ENCODE measurements around the gene C4A.
"Not testable (repeated sequence)": the region's sequence is repeated elsewhere in the genome, so short reads cannot be mapped to it uniquely, and the experiment has no call there.

The C4A gene

DNA sequence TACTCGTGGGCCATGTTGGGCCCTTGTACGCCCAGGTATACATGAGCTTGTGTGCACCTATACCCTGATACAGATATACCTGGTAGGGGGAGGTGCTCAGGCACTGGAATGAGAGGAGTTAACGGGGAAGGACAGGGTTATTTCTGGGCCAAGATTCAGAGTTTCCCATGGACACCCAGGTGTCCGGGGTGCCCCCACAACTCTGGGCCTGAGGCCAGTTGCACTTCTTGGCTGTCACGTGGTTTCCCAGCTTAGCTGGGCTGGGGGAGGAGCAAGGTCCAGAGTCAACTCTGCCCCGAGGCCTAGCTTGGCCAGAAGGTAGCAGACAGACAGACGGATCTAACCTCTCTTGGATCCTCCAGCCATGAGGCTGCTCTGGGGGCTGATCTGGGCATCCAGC, at the start of gene C4A:
TSS of gene C4A (plus strand) at position 314 of the 400 bp plus-strand sequence. CDS start at position 365, 51 bp downstream.
- H3K9me3 Mint-ChIP-seq; H3K4me3 Mint-ChIP-seq; H3K36me3 Mint-ChIP-seq; H3K27ac Mint-ChIP-seq; H3K4me1 Mint-ChIP-seq; ATAC-seq; DNase-seq (ENCODE audit: low spot score in 2 of 2): not testable (repeated sequence)

DNA sequence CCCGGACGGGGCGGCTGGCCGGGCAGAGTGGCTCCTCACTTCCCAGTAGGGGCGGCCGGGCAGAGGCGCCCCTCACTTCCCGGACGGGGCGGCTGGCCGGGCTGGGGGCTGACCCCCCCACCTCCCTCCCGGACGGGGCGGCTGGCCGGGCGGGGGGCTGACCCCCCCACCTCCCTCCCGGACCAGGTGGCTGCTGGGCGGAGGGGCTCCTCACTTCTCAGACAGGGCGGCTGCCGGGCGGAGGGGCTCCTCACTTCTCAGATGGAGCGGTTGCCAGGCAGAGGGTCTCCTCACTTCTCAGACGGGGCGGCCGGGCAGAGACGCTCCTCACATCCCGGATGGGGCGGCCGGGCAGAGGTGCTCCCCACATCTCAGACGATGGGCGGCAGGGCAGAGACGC, 49.7 kb upstream of the C4A start:
- H3K36me3 Mint-ChIP-seq; DNase-seq (ENCODE audit: low spot score in 2 of 2); H3K9me3 Mint-ChIP-seq; H3K27ac Mint-ChIP-seq; H3K4me1 Mint-ChIP-seq; ATAC-seq; H3K4me3 Mint-ChIP-seq: not testable (repeated sequence)

DNA sequence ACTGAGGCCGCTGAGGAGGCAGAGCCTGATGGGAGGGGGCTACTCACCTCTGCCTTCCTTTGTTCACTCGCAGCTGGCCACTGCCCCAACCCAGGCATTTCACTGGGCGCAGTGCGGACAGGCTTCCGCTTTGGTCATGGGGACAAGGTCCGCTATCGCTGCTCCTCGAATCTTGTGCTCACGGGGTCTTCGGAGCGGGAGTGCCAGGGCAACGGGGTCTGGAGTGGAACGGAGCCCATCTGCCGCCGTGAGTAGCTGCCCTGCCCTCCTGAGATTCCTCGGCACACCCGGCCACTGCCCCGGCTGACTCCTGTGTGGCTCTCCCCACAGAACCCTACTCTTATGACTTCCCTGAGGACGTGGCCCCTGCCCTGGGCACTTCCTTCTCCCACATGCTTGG, 48.3 kb upstream of the C4A start:
- Mint-ChIP-seq H3K27ac (no peak overlapping the region), H3K36me3 (no peaks in the 10 kb centered on the region), H3K4me1 (no peaks in the 10 kb centered on the region), H3K4me3 (no peak overlapping the region), H3K9me3 (no peaks in the 10 kb centered on the region)
- no peak for ATAC-seq
- DNase-seq (ENCODE audit: low spot score in 2 of 2): no peak

DNA sequence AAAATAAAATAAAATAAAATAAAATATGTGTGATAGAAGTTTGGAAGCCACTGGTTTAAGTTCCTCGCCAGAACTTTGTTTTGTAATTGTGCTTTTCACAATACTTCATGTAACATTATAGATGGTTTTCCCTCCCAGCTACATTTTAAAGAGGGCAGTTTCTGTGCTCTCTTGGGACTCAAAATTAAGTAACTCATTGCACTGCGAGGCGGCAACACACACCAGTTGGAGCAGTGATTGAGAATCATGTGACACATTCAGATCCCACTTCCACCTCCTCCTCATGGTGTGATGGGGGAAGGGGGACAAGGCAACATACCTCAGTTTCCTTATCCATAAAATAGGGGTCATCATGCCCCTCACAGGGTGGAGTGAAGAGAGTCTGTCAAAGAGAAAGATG, 46.8 kb upstream of the C4A start:
- no peak for ATAC-seq

DNA sequence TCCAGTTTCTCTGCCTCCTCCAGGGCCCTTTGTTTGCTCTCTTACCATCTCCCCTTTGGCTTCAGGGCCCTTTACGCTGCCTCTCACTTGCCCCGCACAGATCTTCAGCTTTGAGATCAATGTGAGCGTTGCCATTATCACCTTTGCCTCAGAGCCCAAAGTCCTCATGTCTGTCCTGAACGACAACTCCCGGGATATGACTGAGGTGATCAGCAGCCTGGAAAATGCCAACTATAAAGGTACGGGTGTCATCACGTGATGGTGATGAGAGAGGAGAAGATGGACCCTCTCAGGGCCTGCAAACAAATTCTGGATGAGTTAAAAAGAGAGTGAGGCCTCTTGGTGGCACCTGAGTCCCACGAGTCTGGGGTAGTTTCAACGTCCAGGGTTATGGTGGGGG, 46.0 kb upstream of the C4A start:
- H3K4me1 Mint-ChIP-seq: no peaks in the 10 kb centered on the region
- no peaks in the 10 kb centered on the region for H3K9me3 Mint-ChIP-seq
- DNase-seq (ENCODE audit: low spot score in 2 of 2) (no peak), ATAC-seq (no peak)
- H3K27ac Mint-ChIP-seq: no peak overlapping the region
- no peak overlapping the region for H3K4me3 Mint-ChIP-seq
- no peaks in the 10 kb centered on the region for H3K36me3 Mint-ChIP-seq

More for the DNA sequence above, 46.8 kb upstream of the C4A start:
- Mint-ChIP-seq H3K27ac (no peak overlapping the region), H3K36me3 (no peaks in the 10 kb centered on the region), H3K9me3 (no peaks in the 10 kb centered on the region), H3K4me3 (no peak overlapping the region), H3K4me1 (no peaks in the 10 kb centered on the region)
- no peak for DNase-seq (ENCODE audit: low spot score in 2 of 2)

DNA sequence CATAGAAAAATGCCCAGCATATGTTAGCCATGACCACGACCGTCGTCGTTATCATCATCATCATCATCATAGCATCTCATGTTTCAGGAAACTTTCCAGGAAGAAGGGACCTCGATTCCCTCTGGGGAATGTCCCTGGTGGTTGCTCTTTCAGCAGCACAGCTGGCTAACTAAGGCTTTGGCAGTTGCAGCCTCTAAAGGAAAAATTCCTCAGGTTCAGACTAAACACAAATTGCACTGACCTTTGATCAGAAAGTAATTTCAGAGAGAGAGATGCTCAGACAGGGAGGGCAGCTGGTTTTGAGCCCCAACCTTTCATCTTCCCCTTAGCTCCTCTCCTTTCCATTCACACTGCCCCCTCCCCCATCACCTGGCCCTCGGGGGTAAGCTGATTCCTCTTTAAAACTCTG, 41.6 kb upstream of the C4A start:
- no peak for ATAC-seq
- Mint-ChIP-seq H3K4me1 (peaks cover under 1% of the 10 kb centered on the region), H3K9me3 (no peaks in the 10 kb centered on the region), H3K4me3 (no peak overlapping the region), H3K36me3 (no peaks in the 10 kb centered on the region), H3K27ac (no peak overlapping the region)
- no peak for DNase-seq (ENCODE audit: low spot score in 2 of 2)

DNA sequence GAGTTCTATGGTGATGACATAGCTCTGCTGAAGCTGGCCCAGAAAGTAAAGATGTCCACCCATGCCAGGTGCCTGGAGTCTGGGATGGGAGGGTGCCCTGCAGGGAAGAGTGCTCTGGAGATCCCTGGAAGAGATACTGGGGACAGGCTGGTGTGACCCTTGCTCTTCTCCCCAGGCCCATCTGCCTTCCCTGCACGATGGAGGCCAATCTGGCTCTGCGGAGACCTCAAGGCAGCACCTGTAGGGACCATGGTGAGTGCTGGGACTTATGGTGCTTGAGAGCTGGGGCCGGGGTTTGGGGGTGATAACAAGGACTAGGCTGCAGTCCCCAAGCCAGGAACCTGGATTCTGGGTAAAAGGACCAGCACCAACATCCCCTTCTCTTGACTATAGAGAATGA, 38.1 kb upstream of the C4A start:
- ATAC-seq: no peak
- no peak for DNase-seq (ENCODE audit: low spot score in 2 of 2)
- Mint-ChIP-seq H3K9me3 (no peaks in the 10 kb centered on the region), H3K4me1 (peaks cover 10% of the 10 kb centered on the region), H3K36me3 (no peaks in the 10 kb centered on the region), H3K27ac (no peak overlapping the region), H3K4me3 (no peak overlapping the region)

DNA sequence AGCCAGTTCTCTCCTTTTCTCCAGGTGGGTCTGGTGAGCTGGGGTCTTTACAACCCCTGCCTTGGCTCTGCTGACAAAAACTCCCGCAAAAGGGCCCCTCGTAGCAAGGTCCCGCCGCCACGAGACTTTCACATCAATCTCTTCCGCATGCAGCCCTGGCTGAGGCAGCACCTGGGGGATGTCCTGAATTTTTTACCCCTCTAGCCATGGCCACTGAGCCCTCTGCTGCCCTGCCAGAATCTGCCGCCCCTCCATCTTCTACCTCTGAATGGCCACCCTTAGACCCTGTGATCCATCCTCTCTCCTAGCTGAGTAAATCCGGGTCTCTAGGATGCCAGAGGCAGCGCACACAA, 36.7 kb upstream of the C4A start:
- ATAC-seq (no peak), DNase-seq (ENCODE audit: low spot score in 2 of 2) (no peak)
- no peak overlapping the region for H3K4me3 Mint-ChIP-seq
- H3K9me3 Mint-ChIP-seq: no peaks in the 10 kb centered on the region
- H3K36me3 Mint-ChIP-seq: no peaks in the 10 kb centered on the region
- peaks cover 10% of the 10 kb centered on the region for H3K4me1 Mint-ChIP-seq
- H3K27ac Mint-ChIP-seq: no peak overlapping the region

DNA sequence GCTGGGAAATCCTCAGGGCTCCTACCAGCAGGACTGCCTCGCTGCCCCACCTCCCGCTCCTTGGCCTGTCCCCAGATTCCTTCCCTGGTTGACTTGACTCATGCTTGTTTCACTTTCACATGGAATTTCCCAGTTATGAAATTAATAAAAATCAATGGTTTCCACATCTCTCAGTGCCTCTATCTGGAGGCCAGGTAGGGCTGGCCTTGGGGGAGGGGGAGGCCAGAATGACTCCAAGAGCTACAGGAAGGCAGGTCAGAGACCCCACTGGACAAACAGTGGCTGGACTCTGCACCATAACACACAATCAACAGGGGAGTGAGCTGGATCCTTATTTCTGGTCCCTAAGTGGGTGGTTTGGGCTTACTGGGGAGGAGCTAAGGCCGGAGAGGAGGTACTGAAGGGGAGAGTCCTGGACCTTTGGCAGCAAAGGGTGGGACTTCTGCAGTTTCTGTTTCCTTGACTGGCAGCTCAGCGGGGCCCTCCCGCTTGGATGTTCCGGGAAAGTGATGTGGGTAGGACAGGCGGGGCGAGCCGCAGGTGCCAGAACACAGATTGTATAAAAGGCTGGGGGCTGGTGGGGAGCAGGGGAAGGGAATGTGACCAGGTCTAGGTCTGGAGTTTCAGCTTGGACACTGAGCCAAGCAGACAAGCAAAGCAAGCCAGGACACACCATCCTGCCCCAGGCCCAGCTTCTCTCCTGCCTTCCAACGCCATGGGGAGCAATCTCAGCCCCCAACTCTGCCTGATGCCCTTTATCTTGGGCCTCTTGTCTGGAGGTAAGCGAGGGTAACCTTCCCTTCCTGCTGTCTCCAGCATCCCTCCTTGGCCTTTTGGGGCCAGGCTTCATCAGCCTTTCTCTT, 36.1 kb upstream of the C4A start, which contains the start of gene CFB:
TSS of gene CFB (plus strand) at position 589 of the 863 bp plus-strand sequence. CDS start at position 716, 127 bp downstream.
- no peak within 1 kb of the TSS for H3K4me3 Mint-ChIP-seq

DNA sequence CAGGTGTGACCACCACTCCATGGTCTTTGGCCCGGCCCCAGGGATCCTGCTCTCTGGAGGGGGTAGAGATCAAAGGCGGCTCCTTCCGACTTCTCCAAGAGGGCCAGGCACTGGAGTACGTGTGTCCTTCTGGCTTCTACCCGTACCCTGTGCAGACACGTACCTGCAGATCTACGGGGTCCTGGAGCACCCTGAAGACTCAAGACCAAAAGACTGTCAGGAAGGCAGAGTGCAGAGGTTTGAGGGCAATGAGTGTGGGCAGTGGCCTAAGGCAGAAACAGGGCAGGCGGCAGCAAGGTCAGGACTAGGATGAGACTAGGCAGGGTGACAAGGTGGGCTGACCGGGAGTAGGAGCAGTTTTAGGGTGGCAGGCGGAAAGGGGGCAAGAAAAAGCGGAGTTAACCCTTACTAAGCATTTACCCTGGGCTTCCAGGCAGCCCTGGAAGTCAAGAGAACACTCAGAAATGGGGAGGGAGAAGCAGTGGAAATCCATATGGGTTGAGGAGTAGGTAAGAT, 35.4 kb upstream of the C4A start:
- Mint-ChIP-seq H3K4me3 (no peak overlapping the region), H3K9me3 (no peaks in the 10 kb centered on the region), H3K4me1 (peaks cover 10% of the 10 kb centered on the region), H3K27ac (no peak overlapping the region), H3K36me3 (no peaks in the 10 kb centered on the region)
- ATAC-seq (no peak), DNase-seq (ENCODE audit: low spot score in 2 of 2) (no peak)

More for the DNA sequence above, 36.1 kb upstream of the C4A start, which contains the start of gene CFB:
- H3K36me3 Mint-ChIP-seq: no peaks in the 10 kb centered on the region
- ATAC-seq (no peak), DNase-seq (ENCODE audit: low spot score in 2 of 2) (no peak)
- H3K9me3 Mint-ChIP-seq: no peaks in the 10 kb centered on the region
- H3K27ac Mint-ChIP-seq: no peak within 1 kb of the TSS
- H3K4me1 Mint-ChIP-seq: peaks cover 10% of the 10 kb centered on the region

DNA sequence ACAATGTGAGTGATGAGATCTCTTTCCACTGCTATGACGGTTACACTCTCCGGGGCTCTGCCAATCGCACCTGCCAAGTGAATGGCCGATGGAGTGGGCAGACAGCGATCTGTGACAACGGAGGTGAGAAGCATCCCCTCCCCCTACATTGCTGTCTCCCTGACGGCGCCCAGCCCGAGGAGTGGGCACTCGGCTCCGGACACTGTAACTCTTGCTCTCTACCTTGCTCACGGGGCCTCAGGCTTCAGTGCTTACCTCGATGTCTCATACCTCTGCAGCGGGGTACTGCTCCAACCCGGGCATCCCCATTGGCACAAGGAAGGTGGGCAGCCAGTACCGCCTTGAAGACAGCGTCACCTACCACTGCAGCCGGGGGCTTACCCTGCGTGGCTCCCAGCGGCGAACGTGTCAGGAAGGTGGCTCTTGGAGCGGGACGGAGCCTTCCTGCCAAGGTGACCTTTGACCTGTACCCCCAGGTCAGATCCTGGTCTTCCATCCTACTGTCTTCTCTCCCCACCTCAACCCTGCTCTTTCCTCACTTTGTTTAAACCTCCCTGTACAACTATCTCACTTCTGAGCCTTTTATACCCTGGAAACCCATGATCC, 34.7 kb upstream of the C4A start:
- no peak for ATAC-seq
- Mint-ChIP-seq H3K4me3 (no peak overlapping the region), H3K36me3 (peaks cover 1% of the 10 kb centered on the region), H3K4me1 (peaks cover 10% of the 10 kb centered on the region), H3K9me3 (no peaks in the 10 kb centered on the region), H3K27ac (peak overlapping the region; percentile 23)
- DNase-seq (ENCODE audit: low spot score in 2 of 2): no peak

DNA sequence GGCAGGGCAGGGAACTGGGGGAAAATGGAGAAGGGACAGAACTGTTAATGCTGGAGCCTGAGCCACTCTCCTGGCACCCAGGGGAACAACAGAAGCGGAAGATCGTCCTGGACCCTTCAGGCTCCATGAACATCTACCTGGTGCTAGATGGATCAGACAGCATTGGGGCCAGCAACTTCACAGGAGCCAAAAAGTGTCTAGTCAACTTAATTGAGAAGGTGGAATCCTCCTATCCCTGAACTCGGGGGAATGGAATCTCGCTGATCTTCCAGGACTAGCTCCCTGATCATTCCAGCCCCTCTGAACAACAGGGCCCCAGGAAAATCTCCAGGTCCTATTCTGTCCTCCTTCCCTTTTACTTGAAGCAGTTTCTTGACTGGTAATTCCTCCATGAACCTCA, 34.0 kb upstream of the C4A start:
- no peak for DNase-seq (ENCODE audit: low spot score in 2 of 2)
- H3K36me3 Mint-ChIP-seq: peaks cover 8% of the 10 kb centered on the region
- H3K4me3 Mint-ChIP-seq: no peak overlapping the region
- peak overlapping the region; percentile 23 for H3K27ac Mint-ChIP-seq
- no peaks in the 10 kb centered on the region for H3K9me3 Mint-ChIP-seq
- peaks cover 10% of the 10 kb centered on the region for H3K4me1 Mint-ChIP-seq
- no peak for ATAC-seq

DNA sequence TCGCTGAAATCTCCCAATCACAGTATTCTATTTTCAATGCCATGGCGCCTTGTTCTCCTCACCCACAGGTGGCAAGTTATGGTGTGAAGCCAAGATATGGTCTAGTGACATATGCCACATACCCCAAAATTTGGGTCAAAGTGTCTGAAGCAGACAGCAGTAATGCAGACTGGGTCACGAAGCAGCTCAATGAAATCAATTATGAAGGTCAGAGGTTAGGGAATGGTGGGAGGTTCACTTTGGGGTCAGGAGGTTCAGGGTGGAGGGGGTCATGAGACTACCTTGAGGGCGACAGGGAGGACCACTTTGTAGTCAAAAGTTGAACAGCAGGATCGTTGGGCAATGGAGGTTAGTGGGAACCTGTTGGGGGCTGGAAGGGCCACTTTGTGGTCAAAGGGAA, 33.6 kb upstream of the C4A start:
- DNase-seq (ENCODE audit: low spot score in 2 of 2) (no peak), ATAC-seq (no peak)
- Mint-ChIP-seq H3K4me1 (peaks cover 10% of the 10 kb centered on the region), H3K27ac (no peak overlapping the region), H3K9me3 (no peaks in the 10 kb centered on the region), H3K36me3 (peaks cover 12% of the 10 kb centered on the region), H3K4me3 (no peak overlapping the region)

DNA sequence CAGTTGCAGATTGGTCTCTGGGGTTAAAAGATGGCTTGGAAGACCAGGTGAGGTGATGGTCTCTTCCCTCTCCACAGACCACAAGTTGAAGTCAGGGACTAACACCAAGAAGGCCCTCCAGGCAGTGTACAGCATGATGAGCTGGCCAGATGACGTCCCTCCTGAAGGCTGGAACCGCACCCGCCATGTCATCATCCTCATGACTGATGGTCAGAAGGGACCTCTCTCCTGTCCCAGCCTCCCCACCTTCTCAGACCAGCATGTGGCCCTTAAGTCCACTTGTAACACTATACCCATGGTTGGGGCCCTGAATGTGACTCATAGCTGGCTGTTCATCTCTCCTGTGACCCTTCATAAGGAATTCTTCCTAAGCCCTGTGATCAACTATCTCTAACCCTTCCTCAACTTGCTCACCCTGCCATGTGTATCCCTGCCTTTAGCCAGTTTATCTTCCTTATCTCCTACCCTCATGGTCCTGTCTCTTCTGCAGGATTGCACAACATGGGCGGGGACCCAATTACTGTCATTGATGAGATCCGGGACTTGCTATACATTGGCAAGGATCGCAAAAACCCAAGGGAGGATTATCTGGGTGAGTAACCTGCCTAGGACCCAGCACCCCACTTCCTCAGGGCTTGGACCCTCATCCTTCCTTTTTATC, 33.0 kb upstream of the C4A start:
- Mint-ChIP-seq H3K4me1 (peaks cover 10% of the 10 kb centered on the region), H3K4me3 (no peak overlapping the region), H3K27ac (peak overlapping the region; percentile 1), H3K9me3 (no peaks in the 10 kb centered on the region), H3K36me3 (peaks cover 18% of the 10 kb centered on the region)
- DNase-seq (ENCODE audit: low spot score in 2 of 2) (no peak), ATAC-seq (no peak)

DNA sequence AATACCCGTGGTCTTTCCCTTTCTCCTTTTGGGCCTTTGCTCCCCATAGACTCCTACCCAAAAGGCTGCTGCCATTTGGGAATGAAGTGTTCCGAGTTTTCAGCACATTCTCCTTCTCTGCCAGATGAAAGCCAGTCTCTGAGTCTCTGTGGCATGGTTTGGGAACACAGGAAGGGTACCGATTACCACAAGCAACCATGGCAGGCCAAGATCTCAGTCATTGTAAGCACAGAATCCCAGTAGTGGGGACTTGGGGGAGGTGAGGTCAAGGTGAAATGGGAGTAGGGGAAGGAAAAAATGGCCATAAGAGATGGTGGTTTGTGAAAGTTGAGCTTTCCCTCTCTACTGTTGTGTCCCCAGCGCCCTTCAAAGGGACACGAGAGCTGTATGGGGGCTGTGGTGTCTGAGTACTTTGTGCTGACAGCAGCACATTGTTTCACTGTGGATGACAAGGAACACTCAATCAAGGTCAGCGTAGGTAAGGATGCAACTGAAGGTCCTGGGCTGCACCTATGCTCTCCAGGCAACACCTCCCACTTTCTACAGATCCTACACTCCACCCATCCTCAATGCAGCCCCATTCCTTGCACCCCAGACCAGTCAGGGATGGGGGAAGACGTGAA, 31.8 kb upstream of the C4A start:
- peaks cover 10% of the 10 kb centered on the region for H3K4me1 Mint-ChIP-seq
- H3K36me3 Mint-ChIP-seq: peaks cover 30% of the 10 kb centered on the region
- H3K27ac Mint-ChIP-seq: peak overlapping the region; percentile 57
- H3K9me3 Mint-ChIP-seq: no peaks in the 10 kb centered on the region
- no peak for ATAC-seq
- no peak for DNase-seq (ENCODE audit: low spot score in 2 of 2)
- no peak overlapping the region for H3K4me3 Mint-ChIP-seq
